Upper lobe of left lung (tissue), 6 donors: ENCODE data around the gene APOA1. TPM values are rescaled to one million over a fixed set of nuclear protein-coding genes. Genes with fewer than 3 reads are reported as not detected.

ENCODE experiments used
- ATAC-seq, 2 donors: fragments of 200-7000 bp; cut with Tn5 transposase; one replicate each; pipeline ENCODE4 v1.9.1; 2022; ENCODE audit warnings: mild to moderate bottlenecking in 2 of 2, moderate library complexity in 2 of 2; ENCODE audit not compliant: low FRiP score in 2 of 2
- DNase-seq, 2 donors: peaks; one replicate each; pipeline ENCODE4 v3.0.0-alpha.2; 2019 to 2020
- H3K27ac ChIP-seq, 4 donors: fragments of 200-600 bp; sonication (generic); one replicate each; pipeline ENCODE4 v1.5.1; 2016 to 2019
- H3K27me3 ChIP-seq, 4 donors: fragments of 200-600 bp; sonication (generic); one replicate each; pipeline ENCODE4 v1.5.1; 2017 to 2019
- H3K36me3 ChIP-seq, 4 donors: fragments of 200-600 bp; sonication (generic); one replicate each; pipeline ENCODE4 v1.5.1; 2016 to 2019
- H3K4me1 ChIP-seq, 4 donors: fragments of 200-600 bp; sonication (generic); one replicate each; pipeline ENCODE4 v1.5.1; 2018 to 2019
- H3K4me3 ChIP-seq, 4 donors: fragments of 200-600 bp; sonication (generic); one replicate each; pipeline ENCODE4 v1.5.1; 2017 to 2019; ENCODE audit warnings: mild to moderate bottlenecking in 2 of 4, moderate library complexity in 1 of 4
- H3K9me3 ChIP-seq, 4 donors: fragments of 200-600 bp; sonication (generic); one replicate each; pipeline ENCODE4 v1.5.1; 2018 to 2019
- CTCF ChIP-seq, 6 experiments: fragments of 450-650 bp in 4 of 6; fragments of 200-600 bp in 2 of 6; sonication (generic) in 2 of 6; IDR thresholded peaks; one replicate each; pipeline ENCODE4 v1.5.1; 2016 to 2019; ENCODE audit warnings: antibody characterized with exemption in 6 of 6
- EP300 ChIP-seq, 4 donors: sonication (generic); formaldehyde crosslinking; IDR thresholded peaks; one replicate each; pipeline ENCODE4 v1.5.1; 2017; ENCODE audit warnings: antibody characterized with exemption in 4 of 4, control low read depth in 2 of 4
- POLR2A ChIP-seq, 4 donors: fragments of 450-650 bp; IDR thresholded peaks; one replicate each; pipeline ENCODE4 v1.5.1; 2016 to 2017; ENCODE audit warnings: antibody characterized with exemption in 4 of 4, mild to moderate bottlenecking in 2 of 4
- POLR2AphosphoS5 ChIP-seq, 2 donors: sonication (generic); formaldehyde crosslinking; IDR thresholded peaks; one replicate each; pipeline ENCODE4 v1.5.1; 2017; ENCODE audit warnings: antibody characterized with exemption in 2 of 2
- WGBS, 2 donors: methylation state at CpG; one replicate each; pipeline ENCODE4 v1.1.5; 2017 to 2018; 5-methylcytosine and 5-hydroxymethylcytosine counted together
- total RNA-seq, 6 donors: library from RNA; depleted of rRNA in 4 of 6; stranded (reverse); fragments of >200 nt in 4 of 6; gene quantifications; one replicate each; pipeline versions ENCODE4 v1.1.0 to v1.2.1, GENCODE V29; 2016 to 2021
- donor health status: DM: no; HTN: no; CAD: no; lungs with moderate emphysema.
- donor health status: DM: no; HTN: yes; CAD: no; lungs with severe emphysema.

Gene APOA1
- total RNA-seq, 6 donors from 2014 or later = 3.1 to 36.0 (median 5.9) TPM

- TF ChIP-seq CTCF (IDR thresholded peaks at IDR 0.05) = no peak
- TF ChIP-seq EP300 (IDR thresholded peaks at IDR 0.05) = no peak
- no peak for TF ChIP-seq POLR2A (IDR thresholded peaks at IDR 0.05)
- TF ChIP-seq POLR2AphosphoS5 (IDR thresholded peaks at IDR 0.05) = no peak
- 95 to 96% methylated on average over 11 to 15 of the region's 17 CpGs for WGBS, 2 donors
- DNase-seq (no peak), ATAC-seq (no peak)
- H3K4me3 ChIP-seq = no peak overlapping the region
- H3K4me1 ChIP-seq = peaks cover 9 to 16% (median 15%) of the 10 kb centered on the region in 4 donors
- no peaks in the 10 kb centered on the region for H3K36me3 ChIP-seq
- no peak overlapping the region for H3K27ac ChIP-seq
- H3K9me3 ChIP-seq = no peaks in the 10 kb centered on the region
- H3K27me3 ChIP-seq = no peaks in the 10 kb centered on the region
Measured at GRCh38 chr11:116830184-116830912, 7.1 kb downstream of the APOA1 start.

GRCh38 chr11:116829525-116830183 is 7.8 kb downstream of the APOA1 start, which contains the start of gene APOC3:
TSS of gene APOC3 (plus strand) at chr11:116829907. CDS start at chr11:116830583, 676 bp downstream.
- ATAC-seq (no peak), DNase-seq (no peak)
- 74% methylated on average over 9 of the region's 9 CpGs; no CpG with 5 or more reads in 1 of the 2 donors for WGBS, 2 donors
- Histone ChIP-seq H3K27me3 (no peaks in the 10 kb centered on the region), H3K4me1 (peaks cover 2 to 9% (median 8%) of the 10 kb centered on the region in 4 donors), H3K27ac (no peak within 1 kb of the TSS), H3K9me3 (no peaks in the 10 kb centered on the region), H3K36me3 (no peaks in the 10 kb centered on the region), H3K4me3 (no peak within 1 kb of the TSS)
- TF ChIP-seq POLR2AphosphoS5 (IDR thresholded peaks at IDR 0.05) = no peak
- TF ChIP-seq EP300 (IDR thresholded peaks at IDR 0.05) = no peak
- no peak for TF ChIP-seq POLR2A (IDR thresholded peaks at IDR 0.05)
- no peak for TF ChIP-seq CTCF (IDR thresholded peaks at IDR 0.05)

GRCh38 chr11:116828632-116829524 is 8.5 kb downstream of the APOA1 start:
- DNase-seq = no peak

GRCh38 chr11:116827461-116827860 is 10.0 kb downstream of the APOA1 start:
- WGBS, 2 donors = 90 to 93% methylated on average over 2 to 6 of the region's 6 CpGs
- Histone ChIP-seq H3K4me3 (no peak overlapping the region), H3K27me3 (no peaks in the 10 kb centered on the region), H3K4me1 (peaks cover 0 to 7% (median 3%) of the 10 kb centered on the region in 4 donors), H3K9me3 (no peaks in the 10 kb centered on the region), H3K27ac (no peak overlapping the region), H3K36me3 (no peaks in the 10 kb centered on the region)
- DNase-seq (no peak), ATAC-seq (no peak)
- no peak for TF ChIP-seq POLR2A (IDR thresholded peaks at IDR 0.05)
- TF ChIP-seq CTCF (IDR thresholded peaks at IDR 0.05) = no peak
- no peak for TF ChIP-seq EP300 (IDR thresholded peaks at IDR 0.05)
- TF ChIP-seq POLR2AphosphoS5 (IDR thresholded peaks at IDR 0.05) = no peak

More at GRCh38 chr11:116828632-116829524, 8.5 kb downstream of the APOA1 start:
- H3K9me3 ChIP-seq = no peaks in the 10 kb centered on the region
- TF ChIP-seq CTCF (IDR thresholded peaks at IDR 0.05) (no peak), EP300 (IDR thresholded peaks at IDR 0.05) (no peak), POLR2A (IDR thresholded peaks at IDR 0.05) (no peak), POLR2AphosphoS5 (IDR thresholded peaks at IDR 0.05) (no peak)
- peaks cover 0 to 8% (median 4%) of the 10 kb centered on the region in 4 donors for H3K4me1 ChIP-seq
- H3K27me3 ChIP-seq = no peaks in the 10 kb centered on the region
- no peak for ATAC-seq
- H3K36me3 ChIP-seq = no peaks in the 10 kb centered on the region
- H3K4me3 ChIP-seq = no peak overlapping the region
- 75 to 78% methylated on average over 9 to 16 of the region's 16 CpGs for WGBS, 2 donors
- no peak overlapping the region for H3K27ac ChIP-seq
